Suppressor macrophage treated with lipopolysaccharide for 4 hours (primary cell): ENCODE results near the gene MAJIN.
A peak's percentile ranks its signal among the peaks of the same experiment; 100 is the strongest.
"Not testable (repeated sequence)": the region's sequence is repeated elsewhere in the genome, so short reads cannot be mapped to it uniquely, and the experiment has no call there.

Experiments used
- DNase-seq: peaks from one replicate; pipeline ENCODE4 v3.0.0-alpha.2; 2020

The MAJIN gene

DNA sequence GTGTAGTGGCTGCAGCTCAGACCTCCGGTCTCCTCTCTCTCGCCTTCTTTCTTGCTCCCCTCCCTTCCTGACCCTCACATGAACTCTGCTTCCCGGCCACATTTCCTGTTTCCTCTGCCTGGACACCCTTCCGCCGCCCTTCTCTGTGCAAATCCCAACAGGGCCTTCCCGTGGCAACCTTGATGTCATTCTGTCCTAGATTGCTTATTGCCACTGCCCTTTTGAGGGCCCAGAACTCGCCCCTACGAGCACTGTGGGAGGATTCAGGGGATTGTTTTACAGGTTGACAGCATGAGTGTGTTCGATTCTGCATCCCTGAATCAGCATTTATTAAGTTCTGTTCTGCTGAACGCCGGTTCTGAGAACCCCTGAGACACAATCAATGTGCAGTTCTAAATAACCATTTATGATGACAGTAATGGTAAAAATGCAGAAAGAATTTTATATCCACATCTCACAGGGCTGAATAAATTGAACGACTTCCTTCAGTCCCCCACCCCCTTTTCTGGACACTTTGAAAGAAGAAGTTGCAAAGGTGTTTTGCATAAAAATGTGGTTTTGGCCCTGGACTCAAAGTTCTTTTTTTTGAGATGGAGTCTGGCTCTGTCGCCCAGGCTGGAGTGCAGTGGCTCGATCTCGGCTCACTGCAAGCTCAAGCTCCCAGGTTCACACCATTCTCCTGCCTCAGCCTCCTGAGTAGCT lies 18.5 kb upstream of the MAJIN start:
- peak; percentile 49 for DNase-seq

DNA sequence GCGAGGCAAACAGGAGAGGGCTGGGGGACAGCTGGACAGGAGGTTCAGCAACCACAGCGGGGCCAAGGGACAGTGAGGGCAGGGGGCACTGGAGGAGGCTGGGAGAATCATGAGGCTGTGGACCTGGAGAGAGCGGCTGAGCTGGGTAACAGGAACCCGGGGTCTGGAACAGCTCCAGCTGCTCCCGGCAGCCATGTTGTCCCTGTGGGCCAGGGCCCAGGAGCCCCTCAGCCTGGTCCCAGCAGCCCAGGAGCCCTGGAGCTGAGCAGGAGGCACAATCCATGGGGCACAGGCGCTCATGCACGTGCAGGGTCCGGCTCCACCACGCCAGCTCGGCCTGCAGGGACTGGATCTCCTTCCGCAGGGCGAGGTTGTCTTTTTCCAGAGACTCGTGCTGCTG lies 17.5 kb upstream of the MAJIN start:
- no peak for DNase-seq

DNA sequence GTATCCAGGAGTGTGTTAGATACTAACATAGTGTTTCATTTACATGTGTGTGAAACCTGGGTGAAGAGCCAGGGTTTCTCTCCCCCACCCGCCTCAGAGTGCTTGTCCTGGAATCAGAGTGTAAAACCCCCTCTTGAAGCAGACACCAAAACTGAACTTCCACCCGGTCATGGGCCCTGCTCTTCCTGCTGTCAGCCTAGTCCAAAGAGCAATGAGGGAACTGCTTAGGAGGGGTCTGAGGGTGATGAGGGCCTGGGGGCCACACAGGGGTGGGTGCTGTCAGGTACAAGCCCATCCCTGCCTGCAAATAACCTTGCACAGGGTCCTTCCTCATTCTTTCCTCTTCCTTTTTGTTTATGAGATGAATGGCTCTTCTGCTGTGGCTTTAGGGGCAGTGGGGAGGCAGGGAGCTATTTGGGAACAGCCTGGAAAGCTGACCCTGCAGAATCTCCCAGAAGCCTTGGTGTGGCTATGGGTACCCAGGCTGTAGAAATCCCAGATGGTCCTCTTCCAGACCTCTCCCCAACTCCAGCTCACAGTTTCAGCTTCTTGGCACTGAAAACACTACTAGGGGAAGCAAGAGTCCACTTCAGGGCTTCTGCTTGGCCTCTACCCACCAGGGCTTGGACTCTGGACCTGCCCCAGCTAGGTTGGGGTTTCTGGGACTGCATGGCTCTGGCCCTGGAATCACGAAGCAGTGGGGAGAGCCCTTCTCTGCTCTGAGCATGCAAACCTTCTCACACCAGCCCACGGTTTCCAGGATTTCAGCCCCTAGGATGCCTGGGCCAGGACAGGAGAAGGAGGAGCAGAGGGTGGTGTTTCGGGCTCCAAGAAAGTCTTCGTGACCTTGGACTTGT lies 16.3 kb upstream of the MAJIN start:
- no peak for DNase-seq

DNA sequence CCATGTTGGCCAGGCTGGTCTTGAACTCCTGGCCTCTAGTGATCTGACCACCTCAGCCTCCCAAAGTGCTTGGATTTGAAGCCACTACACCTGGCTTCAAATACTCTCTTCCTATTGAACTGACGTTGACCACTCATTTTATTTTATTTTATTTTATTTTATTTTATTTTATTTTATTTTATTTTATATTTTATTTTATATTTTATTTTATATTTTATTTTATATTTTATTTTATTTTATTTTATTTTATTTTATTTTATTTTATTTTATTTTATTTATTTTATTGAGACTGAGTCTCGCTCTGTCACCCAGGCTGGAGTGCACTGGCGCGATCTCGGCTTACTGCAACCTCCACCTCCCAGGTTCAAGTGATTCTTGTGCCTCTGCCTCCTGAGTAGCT lies 11.4 kb upstream of the MAJIN start:
- not testable (repeated sequence) for DNase-seq

DNA sequence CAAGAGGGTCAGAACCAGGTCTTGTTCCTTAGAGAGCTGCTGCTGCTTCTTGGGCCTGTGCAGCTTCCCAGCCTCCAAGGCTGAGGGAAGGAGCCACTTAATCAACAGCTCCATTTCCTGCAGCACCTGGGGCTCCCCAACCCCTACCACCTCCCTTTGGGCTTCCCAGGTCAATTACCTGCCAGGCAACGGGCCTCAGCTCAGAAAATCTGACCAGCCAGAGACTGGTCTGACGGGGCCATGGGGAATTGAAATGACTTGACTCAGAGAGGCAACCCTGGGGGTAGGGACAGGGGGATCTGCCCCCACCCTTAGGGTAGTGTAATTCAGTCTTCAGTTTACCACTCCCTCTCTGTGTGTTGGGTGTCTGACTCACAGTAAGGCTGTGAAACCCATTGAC lies 4.7 kb upstream of the MAJIN start:
- no peak for DNase-seq

DNA sequence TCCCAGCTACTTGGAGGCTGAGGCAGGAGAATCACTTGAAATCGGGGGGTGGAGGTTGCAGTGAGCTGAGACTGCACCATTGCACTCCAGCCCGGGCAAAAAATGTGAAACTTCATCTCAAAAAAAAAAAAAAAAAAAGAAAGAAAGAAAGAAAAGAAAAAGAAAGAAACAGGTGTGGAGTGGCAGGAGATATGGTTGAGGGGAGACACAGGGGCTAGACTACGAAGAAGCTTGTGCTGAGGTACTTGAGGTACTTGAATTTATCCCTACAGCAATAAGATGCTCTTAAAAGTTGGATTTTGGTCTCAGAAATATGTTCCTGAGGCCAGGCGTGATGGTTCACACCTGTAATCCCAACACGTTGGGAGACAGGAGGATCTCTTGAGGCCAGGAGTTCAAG lies 2.2 kb upstream of the MAJIN start:
- no peak for DNase-seq

DNA sequence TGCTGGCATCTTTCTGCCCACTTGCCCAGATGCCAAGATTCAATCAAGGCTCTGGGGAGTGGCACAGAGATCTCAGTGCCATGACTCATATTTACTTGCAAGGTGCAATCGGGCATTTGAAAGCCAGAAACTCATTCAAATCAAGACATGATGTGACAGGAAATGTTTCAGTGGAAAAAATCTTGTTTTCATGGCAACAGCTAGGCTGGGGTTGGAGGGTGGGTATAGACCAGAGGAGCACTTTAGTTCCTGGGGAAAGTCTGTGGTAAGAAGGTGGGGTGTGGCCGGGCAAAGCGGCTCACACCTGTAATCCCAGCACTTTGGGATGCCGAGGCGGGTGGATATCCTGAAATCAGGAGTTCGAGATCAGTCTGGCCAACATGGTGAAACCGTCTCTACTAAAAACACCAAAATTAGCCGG lies 1.2 kb downstream of the MAJIN start:
- no peak for DNase-seq

DNA sequence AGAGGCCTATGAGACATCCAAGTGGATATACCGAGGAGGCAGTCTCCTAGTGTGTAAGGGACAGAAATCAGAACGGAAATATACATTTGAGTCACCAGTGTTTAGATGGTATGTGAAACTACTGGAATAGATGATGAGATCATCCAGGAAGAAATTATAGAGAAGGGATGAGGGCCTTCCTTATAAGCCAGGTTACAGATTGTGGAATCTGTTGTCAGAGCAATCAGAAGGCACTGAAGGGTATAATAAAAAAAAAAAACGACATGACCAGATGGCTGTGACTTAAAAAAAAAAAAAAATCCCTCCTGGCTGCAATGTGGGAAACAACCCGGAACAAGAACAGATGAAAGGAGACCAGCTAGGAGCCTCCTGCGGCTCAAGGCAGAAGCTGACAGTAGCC lies 2.7 kb downstream of the MAJIN start:
- DNase-seq, result no peak

DNA sequence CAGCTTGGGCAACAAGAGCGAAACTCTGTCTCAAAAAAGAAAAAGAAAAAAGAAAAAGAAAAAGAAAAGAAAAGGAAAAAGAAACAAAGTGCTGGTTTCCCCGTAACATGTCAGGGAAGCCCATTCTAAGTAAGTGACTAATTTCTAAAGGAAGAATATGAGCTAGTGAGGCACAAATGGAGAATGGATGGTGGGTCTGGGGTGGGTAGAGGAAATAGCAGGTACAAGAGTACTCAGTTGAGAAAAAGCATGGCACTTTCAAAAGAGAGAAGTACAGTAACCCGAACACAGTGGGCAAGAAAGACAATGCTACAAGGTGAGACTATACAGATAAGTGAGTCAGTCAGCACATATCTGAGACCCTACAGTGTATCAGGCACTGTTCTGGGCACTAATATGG lies 4.5 kb downstream of the MAJIN start:
- DNase-seq, result no peak

DNA sequence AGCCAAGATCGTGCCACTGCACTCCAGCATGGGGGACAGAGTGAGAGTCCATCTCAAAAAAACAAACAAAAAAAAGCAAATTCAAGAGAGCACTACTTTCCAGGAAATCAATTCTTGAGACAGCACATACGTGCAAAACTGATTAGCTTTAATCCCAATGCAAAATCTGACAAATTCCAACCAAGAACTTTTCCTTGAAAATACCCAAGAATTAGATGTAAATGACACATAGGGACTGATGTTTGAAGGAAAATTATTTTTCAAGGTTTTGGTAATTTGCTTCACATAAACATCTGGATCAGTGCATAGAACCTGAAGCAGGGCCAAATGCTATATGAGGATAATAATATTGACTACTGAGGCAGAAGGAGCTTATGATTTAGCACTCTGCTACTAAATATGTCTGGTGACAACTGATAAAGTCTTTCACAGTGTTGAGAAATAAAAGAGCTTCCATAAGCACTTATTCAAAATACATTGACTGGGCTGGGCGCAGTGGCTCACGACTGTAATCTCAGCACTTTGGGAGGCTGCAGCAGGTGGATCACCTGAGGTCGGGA lies 8.8 kb downstream of the MAJIN start:
- no peak for DNase-seq

DNA sequence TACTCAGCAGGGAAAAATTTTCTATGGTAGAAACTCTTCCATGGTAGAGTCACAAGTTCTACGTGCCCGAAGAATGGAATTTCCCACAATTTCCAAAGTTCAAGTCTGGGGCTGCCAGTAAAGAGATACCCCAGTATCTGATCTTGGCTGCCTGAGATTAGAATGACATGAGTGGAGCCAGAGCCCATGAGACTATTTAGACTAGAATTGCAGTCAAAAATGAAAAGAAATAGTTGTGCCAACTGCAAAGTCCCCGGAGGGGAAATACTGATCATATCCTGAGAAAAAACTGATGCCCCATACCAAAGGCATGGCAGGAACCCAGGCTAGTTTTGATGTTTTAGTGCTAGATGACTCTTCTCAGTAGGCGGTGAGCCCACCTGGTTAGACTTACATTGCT lies 11.2 kb downstream of the MAJIN start:
- DNase-seq, result no peak

DNA sequence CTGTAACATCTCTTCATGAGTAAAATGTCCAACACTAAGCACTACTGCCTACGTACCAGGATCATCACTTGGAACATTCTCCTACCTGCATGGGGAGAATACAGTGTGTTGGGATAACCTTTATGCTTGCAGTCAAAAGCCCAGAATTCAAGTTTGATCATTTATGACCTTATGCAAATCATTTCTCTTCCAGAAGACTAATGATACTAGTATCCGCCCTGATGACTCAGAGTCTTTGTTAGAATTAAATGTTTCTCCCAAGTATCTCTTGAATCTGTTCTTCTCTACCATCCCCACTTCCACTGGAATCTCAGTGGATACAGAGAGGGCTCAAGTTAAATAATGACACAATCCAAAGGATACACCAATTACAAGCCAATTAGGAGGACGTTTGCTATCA lies 12.4 kb downstream of the MAJIN start:
- no peak for DNase-seq

DNA sequence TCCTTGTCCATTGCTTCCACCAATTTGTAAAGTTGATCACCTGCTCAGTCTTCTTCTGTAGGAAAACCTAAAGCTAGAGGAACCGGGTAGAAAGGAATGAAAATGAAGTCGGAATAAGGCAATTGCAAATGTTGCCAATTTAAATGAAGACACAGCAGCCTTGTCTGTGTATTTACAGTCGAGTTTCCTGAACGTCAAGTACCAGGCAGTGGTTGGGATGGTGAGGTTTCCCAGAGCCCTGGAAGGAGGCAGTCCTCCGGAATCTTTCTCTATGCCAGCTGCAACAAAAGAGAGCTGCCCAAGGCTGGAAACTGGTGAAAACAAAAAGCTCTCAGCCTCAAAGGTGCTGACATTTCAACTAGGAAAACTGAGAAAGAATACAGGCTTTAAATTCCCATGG lies 17.7 kb downstream of the MAJIN start:
- DNase-seq, result no peak

DNA sequence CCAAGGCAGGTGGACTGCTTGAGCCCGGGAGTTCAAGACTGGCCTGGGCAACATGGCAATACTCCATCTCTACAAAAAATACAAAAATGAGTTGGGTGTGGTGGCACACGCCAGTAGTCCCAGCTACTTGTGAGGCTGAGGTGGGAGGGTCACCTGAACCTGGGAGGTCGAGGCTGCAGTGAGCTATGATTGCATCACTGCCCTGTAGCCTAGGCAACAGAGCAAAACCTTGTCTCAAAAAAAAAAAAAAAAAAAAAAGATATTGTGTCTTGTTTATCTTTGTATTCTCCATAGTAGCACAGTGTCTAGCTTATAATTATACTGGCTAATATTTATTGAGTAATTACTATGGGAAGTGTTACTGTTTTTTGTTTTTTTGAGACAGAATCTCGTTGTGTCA lies 20.4 kb downstream of the MAJIN start:
- DNase-seq, result no peak

DNA sequence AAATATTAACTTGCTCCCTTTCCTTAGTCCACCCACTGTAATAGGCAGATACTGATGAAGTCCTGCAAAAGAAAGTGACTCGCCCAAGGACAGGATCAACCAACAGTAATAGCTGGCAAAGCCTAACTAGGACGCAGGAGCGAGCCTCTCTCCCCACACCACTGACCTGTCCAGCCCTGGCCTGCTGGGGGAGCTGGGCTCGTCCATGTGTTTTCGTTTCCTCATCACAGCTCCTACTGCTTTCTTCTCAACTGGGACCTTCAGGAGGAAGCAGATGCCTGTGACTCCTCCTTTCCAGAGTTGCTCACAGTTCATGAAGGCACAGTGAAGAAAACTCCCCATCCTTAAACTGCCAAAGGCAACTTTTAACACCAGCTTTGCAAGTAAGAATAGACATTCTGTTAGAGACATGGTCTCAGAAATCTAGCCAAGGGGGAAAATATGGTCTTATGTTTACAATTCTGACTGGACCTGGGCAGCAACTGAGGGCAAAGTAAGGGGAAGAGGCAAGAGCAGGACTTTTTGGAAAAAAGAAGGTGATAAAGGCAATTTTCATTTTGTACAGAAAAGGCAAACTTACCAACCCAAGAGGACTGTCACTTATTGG lies 24.6 kb downstream of the MAJIN start:
- peak; percentile 32 for DNase-seq

DNA sequence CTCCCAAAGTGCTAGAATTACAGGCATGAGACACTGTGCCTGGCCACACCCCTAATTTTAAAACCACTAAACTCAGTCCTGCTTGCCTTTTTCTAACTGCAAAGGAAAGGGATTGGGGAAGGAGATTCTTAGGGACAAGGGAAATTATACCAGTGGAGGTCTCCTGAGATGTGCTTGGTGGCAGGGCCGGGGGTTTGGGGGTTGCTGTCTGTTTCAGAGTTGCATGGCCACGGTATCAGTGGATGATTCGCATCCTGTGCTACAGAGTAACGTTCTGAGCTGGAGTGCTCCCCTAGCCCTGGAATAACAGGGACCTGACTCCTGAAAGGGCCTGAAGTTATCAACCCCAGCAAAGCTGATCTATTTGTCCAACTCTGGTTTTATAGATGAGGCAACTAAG lies 35.4 kb downstream of the MAJIN start:
- no peak for DNase-seq

DNA sequence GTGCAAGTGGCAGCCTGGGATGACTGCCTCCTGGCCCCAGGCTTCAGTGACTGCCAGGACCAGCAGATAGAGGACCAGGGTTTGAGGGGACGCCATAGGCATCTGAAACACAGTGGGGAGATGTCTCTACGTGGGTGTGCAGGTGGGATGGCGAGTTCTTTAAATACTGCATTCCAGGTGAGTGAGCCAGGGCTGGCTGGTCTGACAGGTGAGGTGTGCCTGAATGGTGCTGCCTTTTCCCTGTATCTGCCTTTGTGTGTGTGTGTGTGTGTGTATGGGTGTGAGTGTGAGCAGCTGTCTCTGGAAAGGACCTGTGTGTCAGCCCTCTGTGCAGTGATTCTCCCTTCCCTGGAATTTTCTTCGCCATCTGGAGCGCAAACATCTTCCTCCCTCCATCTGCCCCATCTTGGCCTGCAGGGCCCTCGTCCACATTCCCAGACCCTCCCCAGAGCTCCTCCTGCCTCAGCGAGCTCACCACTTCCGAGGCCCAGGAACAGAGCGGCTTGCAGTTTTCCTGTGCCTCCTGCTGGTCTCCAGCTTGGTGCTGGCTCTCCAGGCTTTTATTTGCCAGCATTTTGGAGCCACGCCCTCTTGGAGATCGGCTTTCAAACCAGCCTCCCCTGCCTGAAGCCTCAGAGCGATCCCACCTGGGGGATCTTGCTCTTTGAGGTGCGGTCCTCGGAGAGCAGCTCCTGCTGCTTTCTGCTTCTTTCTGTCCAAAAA lies 36.4 kb downstream of the MAJIN start, which contains the start of gene GPHA2:
Gene GPHA2, minus strand, starts transcription at position 535 of the 723 bp plus-strand sequence. Its CDS starts 433 bp downstream, at position 102.
- DNase-seq, result no peak

DNA sequence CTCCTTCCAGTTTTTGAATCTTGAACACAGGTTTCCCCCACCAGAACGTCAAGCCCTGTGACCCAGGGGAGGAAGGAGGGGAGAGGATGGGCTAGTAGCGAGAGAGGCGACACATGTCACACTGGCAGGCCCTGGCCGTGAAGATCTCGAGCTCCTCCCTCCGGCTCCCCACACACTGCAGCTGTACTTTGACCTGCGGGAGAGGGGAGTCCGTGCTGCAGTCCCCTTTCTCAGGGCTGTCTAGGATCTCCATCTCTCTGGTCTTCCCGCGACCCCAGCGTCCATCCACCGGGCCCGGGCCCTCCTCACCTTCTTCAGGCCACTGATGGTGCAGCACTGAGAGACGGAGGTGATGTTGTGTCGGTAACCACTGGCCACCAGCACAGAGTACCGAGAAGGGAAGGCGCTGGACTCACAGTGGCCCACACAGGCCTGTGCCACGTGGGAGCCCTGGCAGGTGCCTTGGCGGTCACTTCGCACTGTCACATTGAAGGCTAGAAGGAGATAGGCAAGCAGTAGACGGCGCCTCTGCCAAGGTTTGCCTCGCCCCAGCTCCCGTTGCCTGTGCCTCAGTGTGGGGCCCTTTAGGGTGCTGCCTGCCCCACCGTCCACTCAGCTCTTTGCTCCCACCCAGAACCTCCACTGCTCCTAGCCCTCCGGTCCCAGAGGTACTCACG lies 37.1 kb downstream of the MAJIN start:
- DNase-seq, result no peak

DNA sequence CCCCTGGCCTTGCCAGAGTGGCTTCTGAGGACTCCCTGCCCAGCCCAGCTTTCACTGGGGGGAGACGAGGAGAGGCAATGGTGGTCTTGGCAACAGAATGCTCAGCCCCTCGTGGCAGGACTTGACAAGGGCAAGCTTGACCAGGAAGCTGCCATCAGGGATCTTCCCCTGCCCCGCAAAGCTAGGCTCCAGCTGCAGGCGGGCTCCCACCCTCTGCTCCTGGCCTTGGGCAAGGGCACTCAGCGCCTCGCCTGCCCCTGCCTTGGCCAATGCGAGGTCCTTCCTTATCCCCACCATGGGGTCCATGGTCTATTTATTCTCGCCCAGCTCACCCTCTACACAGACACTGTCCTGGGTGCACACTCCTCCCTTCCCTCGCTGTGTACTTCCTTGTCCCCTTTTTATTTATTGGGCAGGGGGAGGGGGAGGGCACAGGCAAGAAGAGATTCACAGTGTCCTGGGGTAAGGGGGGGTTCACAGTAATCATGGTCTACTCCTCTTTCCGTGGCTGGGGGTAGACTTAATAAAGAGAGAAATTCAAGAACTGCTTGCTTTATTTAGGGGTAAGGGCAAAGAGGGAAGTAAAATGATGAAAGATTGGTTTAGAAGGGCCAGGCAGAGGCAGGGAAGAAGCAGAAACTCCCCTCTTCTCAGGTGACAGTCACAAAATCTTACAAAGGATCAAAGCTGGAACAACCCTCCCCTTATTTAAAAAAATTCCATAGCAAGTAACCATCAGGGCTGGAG lies 37.8 kb downstream of the MAJIN start:
- no peak for DNase-seq

DNA sequence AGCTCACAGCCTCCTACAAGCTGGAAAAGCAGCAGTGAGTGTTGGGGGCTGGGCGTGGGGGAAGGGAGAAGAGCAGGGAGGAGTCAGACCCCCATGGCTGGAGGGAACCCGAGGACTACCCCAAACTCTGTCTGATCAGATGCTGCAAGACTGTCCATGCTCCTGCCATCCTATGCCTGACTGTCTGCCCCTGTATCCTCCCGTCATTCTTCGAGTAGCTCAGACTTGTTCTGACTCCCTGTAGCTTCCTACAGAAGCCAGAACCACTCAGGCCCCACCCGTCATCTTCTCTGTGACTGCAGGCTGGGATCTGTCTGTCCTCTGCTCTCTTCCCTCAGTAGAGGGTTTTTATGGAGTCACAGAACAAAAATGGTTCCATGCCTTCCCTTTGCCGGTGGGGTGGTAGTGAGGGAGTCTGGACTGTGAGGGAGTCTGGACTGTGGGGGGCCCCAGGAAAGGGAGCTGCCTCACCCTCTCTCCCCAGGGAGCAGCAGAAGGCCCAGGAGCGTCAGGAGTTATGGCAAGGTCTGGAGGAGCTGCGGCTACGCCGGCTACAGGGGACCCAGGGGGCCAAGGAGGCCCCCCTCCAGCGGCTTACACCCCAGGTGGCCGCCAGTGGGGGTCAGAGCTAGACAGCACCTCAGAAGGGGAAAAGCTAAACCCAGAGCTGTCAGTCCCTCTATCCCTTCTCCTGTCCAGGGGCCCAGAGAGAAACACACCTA lies 38.5 kb downstream of the MAJIN start:
- no peak for DNase-seq

DNA sequence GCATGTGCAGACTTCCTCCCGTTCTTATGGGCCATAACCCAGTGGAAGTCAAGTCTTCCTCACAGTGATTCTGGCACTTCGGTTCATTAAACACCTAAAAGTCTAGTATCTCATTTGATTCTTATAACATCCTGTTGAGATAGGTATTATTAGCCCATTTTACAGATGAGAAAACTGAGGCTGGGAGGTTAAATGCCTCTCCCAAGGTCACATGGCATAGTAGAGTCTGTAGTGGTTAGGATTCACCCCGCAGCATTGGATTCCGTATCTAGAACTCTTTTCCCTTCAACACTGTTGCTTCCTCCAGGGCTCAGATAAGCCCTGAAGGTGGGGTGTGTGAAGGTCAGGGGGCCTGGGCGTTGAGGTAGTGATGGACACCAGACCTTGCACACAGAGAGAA lies 39.6 kb downstream of the MAJIN start:
- DNase-seq, result no peak
